Measurements from ENCODE around the gene CHRNA9.

The CHRNA9 gene

DNA sequence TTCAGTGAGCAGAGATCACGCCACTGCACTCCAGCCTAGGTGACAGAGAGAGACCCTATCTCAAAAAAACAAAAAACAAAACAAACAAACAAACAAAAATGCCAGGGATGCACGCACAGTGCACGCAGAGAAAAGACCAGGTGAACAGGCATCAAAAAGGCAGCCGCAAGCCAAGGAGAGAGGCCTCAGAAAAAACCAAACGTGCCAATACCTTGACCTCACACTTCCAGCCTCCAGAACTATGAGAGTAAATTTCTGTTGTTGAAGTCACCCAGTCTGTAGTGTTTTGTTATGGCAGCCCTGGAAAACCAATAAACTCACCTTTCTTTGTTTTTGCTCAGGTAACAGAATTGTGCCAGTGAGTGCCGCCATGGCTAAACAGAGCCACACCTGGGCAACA is 66.0 kb downstream of the CHRNA9 start:
- TF ChIP-seq NFIC (IDR thresholded peaks at IDR 0.05) (no peak), CEBPB (IDR thresholded peaks at IDR 0.05) (no peak), EP300 (IDR thresholded peaks at IDR 0.05; ENCODE audit: borderline replicate concordance) (no peak), TCF12 (IDR thresholded peaks at IDR 0.05; ENCODE audit: low read depth) (no peak), CREB1 (IDR thresholded peaks at IDR 0.05; ENCODE audit: low read depth) (no peak), ZBTB7A (IDR thresholded peaks at IDR 0.05; ENCODE audit: low read depth) (no peak), RAD21 (IDR thresholded peaks at IDR 0.05; ENCODE audit: low read depth) (no peak), YY1 (IDR thresholded peaks at IDR 0.05; ENCODE audit: low read depth) (no peak), TAF1 (IDR thresholded peaks at IDR 0.05; ENCODE audit: low read depth) (no peak), EGR1 (IDR thresholded peaks at IDR 0.05) (no peak), TEAD4 (IDR thresholded peaks at IDR 0.05) (no peak), FOXM1 (IDR thresholded peaks at IDR 0.05; ENCODE audit: borderline replicate concordance, low read depth) (no peak)
- TF ChIP-seq, protein P1, sequence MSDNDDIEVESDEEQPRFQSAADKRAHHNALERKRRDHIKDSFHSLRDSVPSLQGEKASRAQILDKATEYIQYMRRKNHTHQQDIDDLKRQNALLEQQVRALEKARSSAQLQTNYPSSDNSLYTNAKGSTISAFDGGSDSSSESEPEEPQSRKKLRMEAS (IDR thresholded peaks at IDR 0.05): no peak
- TF ChIP-seq, protein P2, sequence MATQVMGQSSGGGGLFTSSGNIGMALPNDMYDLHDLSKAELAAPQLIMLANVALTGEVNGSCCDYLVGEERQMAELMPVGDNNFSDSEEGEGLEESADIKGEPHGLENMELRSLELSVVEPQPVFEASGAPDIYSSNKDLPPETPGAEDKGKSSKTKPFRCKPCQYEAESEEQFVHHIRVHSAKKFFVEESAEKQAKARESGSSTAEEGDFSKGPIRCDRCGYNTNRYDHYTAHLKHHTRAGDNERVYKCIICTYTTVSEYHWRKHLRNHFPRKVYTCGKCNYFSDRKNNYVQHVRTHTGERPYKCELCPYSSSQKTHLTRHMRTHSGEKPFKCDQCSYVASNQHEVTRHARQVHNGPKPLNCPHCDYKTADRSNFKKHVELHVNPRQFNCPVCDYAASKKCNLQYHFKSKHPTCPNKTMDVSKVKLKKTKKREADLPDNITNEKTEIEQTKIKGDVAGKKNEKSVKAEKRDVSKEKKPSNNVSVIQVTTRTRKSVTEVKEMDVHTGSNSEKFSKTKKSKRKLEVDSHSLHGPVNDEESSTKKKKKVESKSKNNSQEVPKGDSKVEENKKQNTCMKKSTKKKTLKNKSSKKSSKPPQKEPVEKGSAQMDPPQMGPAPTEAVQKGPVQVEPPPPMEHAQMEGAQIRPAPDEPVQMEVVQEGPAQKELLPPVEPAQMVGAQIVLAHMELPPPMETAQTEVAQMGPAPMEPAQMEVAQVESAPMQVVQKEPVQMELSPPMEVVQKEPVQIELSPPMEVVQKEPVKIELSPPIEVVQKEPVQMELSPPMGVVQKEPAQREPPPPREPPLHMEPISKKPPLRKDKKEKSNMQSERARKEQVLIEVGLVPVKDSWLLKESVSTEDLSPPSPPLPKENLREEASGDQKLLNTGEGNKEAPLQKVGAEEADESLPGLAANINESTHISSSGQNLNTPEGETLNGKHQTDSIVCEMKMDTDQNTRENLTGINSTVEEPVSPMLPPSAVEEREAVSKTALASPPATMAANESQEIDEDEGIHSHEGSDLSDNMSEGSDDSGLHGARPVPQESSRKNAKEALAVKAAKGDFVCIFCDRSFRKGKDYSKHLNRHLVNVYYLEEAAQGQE (IDR thresholded peaks at IDR 0.05; ENCODE audit: low read depth): no peak
- TF ChIP-seq, protein P3, sequence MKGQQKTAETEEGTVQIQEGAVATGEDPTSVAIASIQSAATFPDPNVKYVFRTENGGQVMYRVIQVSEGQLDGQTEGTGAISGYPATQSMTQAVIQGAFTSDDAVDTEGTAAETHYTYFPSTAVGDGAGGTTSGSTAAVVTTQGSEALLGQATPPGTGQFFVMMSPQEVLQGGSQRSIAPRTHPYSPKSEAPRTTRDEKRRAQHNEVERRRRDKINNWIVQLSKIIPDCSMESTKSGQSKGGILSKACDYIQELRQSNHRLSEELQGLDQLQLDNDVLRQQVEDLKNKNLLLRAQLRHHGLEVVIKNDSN (IDR thresholded peaks at IDR 0.05): no peak

GRCh38 chr4:40401631-40402030 is 66.5 kb downstream of the CHRNA9 start:
- TF ChIP-seq, protein P1 (IDR thresholded peaks at IDR 0.05): no peak
- no peak for TF ChIP-seq TAF1 (IDR thresholded peaks at IDR 0.05; ENCODE audit: low read depth)
- no peak for TF ChIP-seq TCF12 (IDR thresholded peaks at IDR 0.05; ENCODE audit: low read depth)
- TF ChIP-seq EGR1 (IDR thresholded peaks at IDR 0.05): no peak
- TF ChIP-seq TEAD4 (IDR thresholded peaks at IDR 0.05): no peak
- TF ChIP-seq EP300 (IDR thresholded peaks at IDR 0.05; ENCODE audit: borderline replicate concordance): no peak
- TF ChIP-seq, protein P2 (IDR thresholded peaks at IDR 0.05; ENCODE audit: low read depth): no peak
- TF ChIP-seq, protein P3 (IDR thresholded peaks at IDR 0.05): no peak
- TF ChIP-seq RAD21 (IDR thresholded peaks at IDR 0.05; ENCODE audit: low read depth): no peak
- no peak for TF ChIP-seq NFIC (IDR thresholded peaks at IDR 0.05)
- no peak for TF ChIP-seq YY1 (IDR thresholded peaks at IDR 0.05; ENCODE audit: low read depth)
- TF ChIP-seq FOXM1 (IDR thresholded peaks at IDR 0.05; ENCODE audit: borderline replicate concordance, low read depth): no peak
- no peak for TF ChIP-seq CEBPB (IDR thresholded peaks at IDR 0.05)

DNA sequence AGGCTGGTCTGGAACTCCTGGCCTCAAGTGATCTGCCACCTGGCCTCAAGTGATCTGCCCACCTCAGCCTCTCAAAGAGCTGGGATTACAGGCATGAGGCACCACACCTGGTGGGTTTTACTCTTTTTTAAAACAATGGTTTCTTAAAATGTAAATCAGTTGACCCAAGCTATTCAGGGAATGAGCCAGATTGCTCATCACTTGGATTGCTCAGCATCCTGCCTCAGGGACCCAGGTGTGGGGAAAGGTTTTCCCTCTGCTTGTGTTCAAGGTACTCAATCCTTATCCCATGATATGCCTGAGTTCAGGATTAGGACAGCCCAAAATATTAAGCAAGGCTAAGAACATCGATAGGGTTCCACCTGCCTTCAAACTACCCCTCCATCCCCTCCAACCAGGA is 67.4 kb downstream of the CHRNA9 start:
- TF ChIP-seq TCF12 (IDR thresholded peaks at IDR 0.05; ENCODE audit: low read depth) (no peak), TAF1 (IDR thresholded peaks at IDR 0.05; ENCODE audit: low read depth) (no peak), EGR1 (IDR thresholded peaks at IDR 0.05) (no peak), ZBTB7A (IDR thresholded peaks at IDR 0.05; ENCODE audit: low read depth) (no peak), EP300 (IDR thresholded peaks at IDR 0.05; ENCODE audit: borderline replicate concordance) (no peak), NFIC (IDR thresholded peaks at IDR 0.05) (no peak), YY1 (IDR thresholded peaks at IDR 0.05; ENCODE audit: low read depth) (no peak), CEBPB (IDR thresholded peaks at IDR 0.05) (no peak), RAD21 (IDR thresholded peaks at IDR 0.05; ENCODE audit: low read depth) (no peak), CREB1 (IDR thresholded peaks at IDR 0.05; ENCODE audit: low read depth) (no peak), TEAD4 (IDR thresholded peaks at IDR 0.05) (no peak), FOXM1 (IDR thresholded peaks at IDR 0.05; ENCODE audit: borderline replicate concordance, low read depth) (no peak)
- TF ChIP-seq, protein P3 (IDR thresholded peaks at IDR 0.05): no peak
- TF ChIP-seq, protein P2 (IDR thresholded peaks at IDR 0.05; ENCODE audit: low read depth): no peak
- TF ChIP-seq, protein P1 (IDR thresholded peaks at IDR 0.05): no peak

Data from Ishikawa (cell line).